ENCODE measurements around the gene NUAK1. TPM values are rescaled to one million over a fixed set of nuclear protein-coding genes. Genes with fewer than 3 reads are reported as not detected.

Gene NUAK1
- total RNA-seq, 1 experiment from 2014 or later = 10.1 TPM

DNA sequence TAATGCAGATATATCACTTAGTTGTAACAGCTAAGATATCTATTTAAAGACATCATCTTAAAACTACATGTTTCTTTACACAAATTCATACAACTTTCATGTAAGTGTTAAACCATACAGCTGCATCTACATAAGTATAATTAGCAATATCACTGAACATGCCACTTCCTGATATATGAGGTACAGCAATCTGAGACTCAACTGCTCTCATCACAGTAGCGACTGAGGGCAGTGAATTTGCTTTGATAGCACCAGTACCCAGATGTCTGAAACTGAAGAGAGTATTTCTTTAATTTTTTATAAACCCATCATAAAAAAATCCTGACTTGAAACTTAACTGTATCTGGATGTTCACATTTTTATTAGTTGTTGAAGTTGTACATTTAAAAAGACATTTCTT lies 34.7 kb upstream of the NUAK1 start:
- no peaks in the 10 kb centered on the region for H3K27me3 Mint-ChIP-seq (ENCODE audit: low read depth)
- no peak overlapping the region for H2BK12ac ChIP-seq (ENCODE audit: insufficient read length, low read depth, low read length)
- no peaks in the 10 kb centered on the region for H3K79me1 ChIP-seq (ENCODE audit: insufficient read depth, low read depth, low read length, poor library complexity, severe bottlenecking)
- no peak overlapping the region for H2BK5ac ChIP-seq (ENCODE audit: insufficient read length, low read length)
- no CpG with 5 or more reads among the region's 1 CpG for WGBS (ENCODE audit: extremely low coverage, insufficient read length, low lambda C conversion rate)
- no peaks in the 10 kb centered on the region for H4K20me1 ChIP-seq (ENCODE audit: control insufficient read depth, insufficient read depth, insufficient read length)
- no peak overlapping the region for H2BK20ac ChIP-seq (ENCODE audit: low read depth, low read length, poor library complexity, severe bottlenecking)
- H3K56ac ChIP-seq (ENCODE audit: insufficient read length, low read depth, low read length) = no peak overlapping the region
- H4K8ac ChIP-seq (replicated peaks; ENCODE audit: insufficient read length, low read depth, low read length) = no peak overlapping the region
- no peak overlapping the region for H2BK120ac ChIP-seq (ENCODE audit: low read depth, low read length, poor library complexity, severe bottlenecking)
- H3K9me3 Mint-ChIP-seq = peaks cover 4% of the 10 kb centered on the region in 2 experiments; a peak in 4 of 5 replicates
- H3K4me2 ChIP-seq (ENCODE audit: insufficient read depth, insufficient read length, low read length) = no peak overlapping the region
- H3K23ac ChIP-seq (ENCODE audit: insufficient read length, low read depth, low read length) = no peak overlapping the region
- H2BK15ac ChIP-seq (ENCODE audit: low read depth, low read length) = no peak overlapping the region
- no peak overlapping the region for H3K4me3 Mint-ChIP-seq
- H3K27ac ChIP-seq (ENCODE audit: insufficient read length, low read depth, low read length) = no peak overlapping the region
- DNase-seq = no peak
- no peak overlapping the region for H4K5ac ChIP-seq (ENCODE audit: insufficient read length, low read depth, low read length)
- no peak overlapping the region for H2AFZ ChIP-seq (ENCODE audit: low read length)
- H4K91ac ChIP-seq (ENCODE audit: insufficient read length, low read depth, low read length) = no peak overlapping the region
- H3K4ac ChIP-seq (ENCODE audit: low read depth, low read length) = no peak overlapping the region
- no peaks in the 10 kb centered on the region for H3K23me2 ChIP-seq (ENCODE audit: insufficient read length, low read depth, low read length, poor library complexity, severe bottlenecking)
- peaks cover 7 to 8% of the 10 kb centered on the region in 2 experiments for H3K4me1 Mint-ChIP-seq
- H3K4me1 ChIP-seq (ENCODE audit: insufficient read depth, low read length) = no peaks in the 10 kb centered on the region
- H3K9ac ChIP-seq (ENCODE audit: extremely low read depth, insufficient read length, low read length) = no peak overlapping the region
- H3K9me3 ChIP-seq (ENCODE audit: control insufficient read depth, low read depth, low read length) = no peaks in the 10 kb centered on the region
- H3K18ac ChIP-seq (ENCODE audit: insufficient read length, low read depth, low read length) = no peak overlapping the region
- no peaks in the 10 kb centered on the region for H3K79me2 ChIP-seq (ENCODE audit: insufficient read depth, low read length)
- no peak overlapping the region for H2AK5ac ChIP-seq (ENCODE audit: insufficient read length, low read length)
- H3K14ac ChIP-seq (ENCODE audit: insufficient read depth, low read length) = no peak overlapping the region
- H3K27me3 ChIP-seq (ENCODE audit: insufficient read depth, low read length) = no peaks in the 10 kb centered on the region
- no peak overlapping the region for H3K27ac Mint-ChIP-seq
- peaks cover 0 to 4% (median 0%) of the 10 kb centered on the region in 3 experiments; a peak in 2 of 7 replicates for H3K36me3 Mint-ChIP-seq (ENCODE audit: insufficient read depth in 1 of 3, low read depth in 3 of 3)
- no peak for TF ChIP-seq CTCF (conservative IDR thresholded peaks at IDR 0.05)
- H3T11ph ChIP-seq (ENCODE audit: low read length) = no peak overlapping the region

All from H9 (cell line).